Fibroblast of upper back skin (primary cell): ENCODE data around the gene SUPT4H1.

Source experiments
- DNase-seq: peaks from one replicate; pipeline ENCODE4 v3.0.0-alpha.2; 2013

Gene SUPT4H1

GRCh38 chr17:58302919-58303585 lies 48.9 kb downstream of the SUPT4H1 start:
- no peak for DNase-seq

- DNase-seq: no peak
Observed at GRCh38 chr17:58302171-58302918, 49.7 kb downstream of the SUPT4H1 start.

- no peak for DNase-seq
Observed at GRCh38 chr17:58301504-58302150, 50.4 kb downstream of the SUPT4H1 start.

GRCh38 chr17:58300336-58300735 lies 51.7 kb downstream of the SUPT4H1 start:
- DNase-seq: no peak
